NCI-H226 (cell line): ENCODE measurements around the gene AGBL1.
"Not testable (repeated sequence)": the region's sequence is repeated elsewhere in the genome, so short reads cannot be mapped to it uniquely, and the experiment has no call there.

ENCODE experiments used
- DNase-seq: peaks from one replicate; pipeline ENCODE4 v3.0.0-alpha.2; 2015

The AGBL1 gene

DNA sequence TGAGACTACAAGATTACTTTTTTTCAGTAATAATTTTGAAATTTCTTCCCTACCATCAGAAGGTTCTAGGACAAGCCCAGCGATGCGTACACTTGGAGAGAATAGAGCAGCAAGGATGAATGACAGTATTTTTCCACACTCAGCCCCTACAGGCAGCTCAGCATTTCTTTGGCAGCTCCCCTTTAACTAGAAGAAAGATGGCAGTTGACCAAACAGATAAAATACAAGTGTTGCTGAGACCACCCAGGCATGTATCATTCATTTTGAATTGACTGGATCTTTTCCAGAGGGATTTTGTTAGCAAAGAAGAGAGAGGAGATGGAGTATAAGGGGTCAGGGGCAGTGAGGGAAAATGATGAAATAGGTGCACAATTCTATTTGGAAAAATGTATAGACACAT lies 761.3 kb downstream of the AGBL1 start:
- DNase-seq = no peak

DNA sequence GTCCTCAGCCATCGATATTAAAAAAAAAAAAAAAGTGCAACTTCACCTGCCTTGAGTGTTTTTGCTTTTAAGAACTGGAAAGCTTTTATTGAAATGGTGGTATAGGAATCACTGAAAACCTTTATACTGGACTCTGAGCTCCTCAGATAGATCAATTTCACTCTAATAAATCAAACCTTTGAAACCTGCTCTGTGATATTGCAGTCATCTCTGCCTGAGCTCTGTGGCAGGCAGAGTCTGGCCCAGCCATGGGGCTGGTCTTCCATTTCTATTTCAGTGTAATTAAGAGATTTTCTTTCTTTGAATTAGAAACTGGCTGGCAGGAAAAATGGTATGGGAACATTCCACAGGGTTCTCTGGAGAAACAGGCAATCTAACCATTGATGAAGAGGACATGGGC lies 762.5 kb downstream of the AGBL1 start:
- DNase-seq = no peak

- no peak for DNase-seq
Observed at GRCh38 chr15:86846036-86846435, 766.4 kb downstream of the AGBL1 start.

GRCh38 chr15:86849136-86849535 lies 769.5 kb downstream of the AGBL1 start:
- no peak for DNase-seq

DNA sequence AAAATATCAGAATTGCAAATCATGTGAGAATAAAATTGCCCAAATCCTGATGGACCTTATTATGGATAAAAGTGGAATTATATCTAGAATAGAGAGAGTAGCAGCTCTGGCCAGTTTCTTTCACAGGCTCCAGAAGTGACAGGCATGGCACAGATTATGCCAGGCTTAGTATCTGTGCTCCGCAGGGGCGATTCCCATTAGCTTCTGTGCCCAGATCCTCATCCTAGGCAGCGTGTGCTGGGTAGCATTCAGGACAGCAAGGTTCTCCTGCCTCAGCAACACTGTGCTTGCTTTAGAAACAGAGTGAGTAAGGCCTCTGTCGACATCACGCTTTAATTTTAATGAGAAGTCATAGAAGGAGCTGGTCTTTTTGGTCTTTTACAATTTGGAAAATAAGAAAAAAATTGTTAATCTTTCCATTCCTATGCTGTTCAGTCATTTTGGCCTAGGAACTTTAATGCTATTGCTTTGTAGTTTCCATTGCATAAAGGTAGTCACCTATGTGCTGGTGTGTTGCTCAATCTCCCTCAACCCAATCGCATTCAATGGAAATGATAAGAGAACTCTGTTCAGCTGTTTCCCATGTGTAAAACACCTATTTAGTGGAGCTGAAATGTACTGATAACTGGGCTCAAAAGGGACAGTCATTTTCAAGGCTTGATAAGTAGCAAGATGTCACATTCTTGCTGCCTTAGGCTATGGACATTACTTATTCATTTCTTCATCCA lies 770.1 kb downstream of the AGBL1 start:
- DNase-seq = no peak

DNA sequence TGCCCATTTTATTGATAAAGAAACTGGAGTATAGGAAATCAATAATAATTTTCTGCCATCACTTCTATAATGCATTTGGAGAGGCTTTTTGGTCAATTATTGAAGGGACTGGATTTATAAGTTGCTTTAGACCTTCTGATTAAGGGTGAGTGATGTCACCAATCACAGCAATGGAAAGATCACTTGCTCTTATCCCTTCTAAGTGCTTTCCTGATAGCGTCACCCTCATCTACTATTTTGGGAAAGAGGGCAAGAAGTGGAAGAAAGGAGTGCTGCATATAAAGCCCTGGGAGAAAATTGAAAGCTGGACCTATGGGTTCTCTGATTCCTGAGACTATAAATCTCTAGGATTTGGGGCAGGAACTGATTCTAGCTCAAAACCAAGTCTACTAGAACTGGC lies 771.3 kb downstream of the AGBL1 start:
- DNase-seq = no peak

GRCh38 chr15:86852741-86853140 lies 773.1 kb downstream of the AGBL1 start:
- DNase-seq = no peak

DNA sequence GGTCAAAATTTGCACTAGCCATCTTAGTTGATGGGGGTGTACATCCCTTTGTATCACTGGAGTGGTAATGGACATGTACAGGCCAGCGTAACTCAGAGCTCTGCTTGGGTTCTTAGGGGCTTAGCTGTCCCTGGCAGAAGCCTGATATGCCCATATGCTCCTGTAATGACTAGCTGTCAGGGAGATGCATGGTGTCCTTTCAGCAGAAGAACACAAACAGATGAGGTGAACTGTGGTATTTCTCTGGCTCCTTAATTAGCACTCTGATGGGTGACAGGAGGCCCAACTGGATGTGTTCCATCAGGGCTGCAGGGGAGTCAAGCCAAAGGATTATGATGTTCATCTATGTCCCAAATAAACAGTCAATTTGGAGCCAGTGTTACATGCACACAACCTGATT lies 774.5 kb downstream of the AGBL1 start:
- DNase-seq = no peak

GRCh38 chr15:86855307-86856291 lies 775.9 kb downstream of the AGBL1 start:
- no peak for DNase-seq

DNA sequence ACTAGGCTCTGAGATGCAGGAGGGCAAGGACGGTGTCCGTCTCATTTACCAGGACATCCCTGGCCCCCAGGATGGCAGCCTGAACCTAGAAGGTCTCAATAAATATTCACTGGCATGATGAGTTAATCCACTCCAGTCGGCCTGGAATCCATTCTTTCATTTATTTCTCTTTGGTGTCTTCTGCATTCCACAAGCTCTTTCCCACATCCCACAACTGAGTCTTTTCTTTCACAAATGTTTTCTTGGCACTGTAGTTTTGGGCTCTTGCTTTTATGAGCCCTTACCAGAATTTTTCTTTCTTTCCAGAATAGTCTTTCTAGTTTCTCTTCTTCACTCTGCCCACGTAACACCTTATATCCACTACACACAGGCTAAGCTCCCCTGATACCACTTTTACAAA lies 778.0 kb downstream of the AGBL1 start:
- DNase-seq = no peak

DNA sequence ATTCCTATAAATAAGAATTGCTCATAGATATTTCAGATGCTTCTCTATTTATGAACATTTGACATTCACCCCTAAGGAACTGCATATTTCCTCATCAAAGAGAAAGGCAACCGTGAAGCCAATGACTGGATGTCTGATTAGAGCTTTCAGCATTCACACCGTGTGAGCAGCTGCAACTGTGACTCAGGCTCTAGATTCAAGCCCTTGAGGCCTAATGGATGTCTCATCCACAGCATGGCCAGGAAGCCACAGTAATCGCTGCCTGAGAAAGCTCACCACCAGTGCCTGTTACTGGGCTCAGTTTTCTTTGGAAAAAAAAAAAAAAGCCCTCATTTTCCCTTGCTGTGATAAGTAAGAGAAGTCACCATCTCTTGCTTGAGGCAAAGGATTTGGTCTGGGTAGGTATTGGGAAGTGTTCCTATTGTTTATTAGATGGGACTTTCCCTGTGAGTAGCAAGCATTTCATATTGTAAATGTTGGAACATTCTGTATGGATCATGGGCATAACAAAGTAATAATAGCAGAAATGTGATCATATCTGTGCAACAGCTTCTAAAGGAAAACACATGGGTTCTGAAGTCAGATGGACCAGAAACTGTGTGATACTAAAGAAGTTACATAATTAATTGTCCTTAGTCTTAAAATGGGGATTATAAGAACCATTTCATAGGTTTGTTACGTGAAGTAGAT lies 783.7 kb downstream of the AGBL1 start:
- peak; percentile 23 for DNase-seq

DNA sequence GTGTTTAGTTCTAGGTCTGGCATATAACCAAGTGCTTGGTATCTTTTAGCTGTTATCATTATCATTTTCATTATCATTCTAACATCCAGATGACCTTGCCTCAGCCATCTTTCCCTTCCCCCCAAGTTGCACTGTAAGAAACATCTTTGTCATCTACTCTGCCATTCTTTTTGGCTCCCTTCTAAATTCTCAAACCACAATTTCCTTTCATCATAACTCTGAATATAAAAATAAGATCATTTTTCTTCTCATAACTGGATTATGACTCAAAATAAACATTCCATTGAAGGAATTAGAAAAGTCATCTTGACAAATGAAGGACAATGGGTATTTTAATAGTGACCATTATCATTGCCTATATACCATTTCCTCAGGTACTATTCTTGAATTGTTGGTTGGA lies 786.2 kb downstream of the AGBL1 start:
- DNase-seq = no peak

GRCh38 chr15:86870846-86871245 lies 791.2 kb downstream of the AGBL1 start:
- DNase-seq = no peak

DNA sequence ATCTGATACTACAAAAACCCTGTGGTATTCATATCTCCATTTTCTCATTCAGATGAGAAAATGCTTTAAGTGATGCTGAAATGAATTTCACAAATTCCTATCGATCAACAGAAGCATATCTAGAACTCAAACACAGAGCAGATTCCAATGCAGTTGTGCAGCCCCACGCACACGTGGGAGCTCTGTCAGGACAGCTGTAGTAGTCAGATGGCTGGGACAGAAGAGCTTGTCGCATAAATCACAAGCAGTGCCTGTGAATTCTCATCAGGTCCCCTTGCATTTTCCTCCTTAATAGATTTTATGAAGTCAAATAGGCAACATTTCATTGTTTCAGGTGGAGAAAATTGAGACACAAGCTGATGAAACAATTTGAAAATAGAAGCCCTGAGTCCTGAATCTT lies 792.3 kb downstream of the AGBL1 start:
- DNase-seq = no peak

GRCh38 chr15:86872782-86873181 lies 793.1 kb downstream of the AGBL1 start:
- DNase-seq = no peak

DNA sequence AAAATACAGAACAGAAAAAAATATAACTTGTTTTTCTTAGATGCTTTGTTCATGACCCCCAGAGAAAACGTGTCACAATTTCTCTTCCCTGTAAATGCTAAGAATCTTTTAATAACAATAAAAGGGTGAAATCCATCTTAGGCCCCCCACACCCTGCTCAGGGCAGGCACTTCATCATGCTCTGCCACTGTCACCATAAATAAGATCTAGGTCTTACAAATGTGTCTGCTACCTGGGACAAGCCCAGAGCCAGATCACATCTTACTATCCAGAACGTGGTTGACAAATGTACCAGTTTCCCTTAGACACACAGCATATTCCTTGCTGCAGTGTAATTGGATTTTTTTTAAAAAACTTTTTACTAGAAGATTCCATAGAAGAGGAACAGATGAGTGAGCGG lies 795.4 kb downstream of the AGBL1 start:
- no peak for DNase-seq

- DNase-seq = no peak
Observed at GRCh38 chr15:86876387-86876944, 796.8 kb downstream of the AGBL1 start.

DNA sequence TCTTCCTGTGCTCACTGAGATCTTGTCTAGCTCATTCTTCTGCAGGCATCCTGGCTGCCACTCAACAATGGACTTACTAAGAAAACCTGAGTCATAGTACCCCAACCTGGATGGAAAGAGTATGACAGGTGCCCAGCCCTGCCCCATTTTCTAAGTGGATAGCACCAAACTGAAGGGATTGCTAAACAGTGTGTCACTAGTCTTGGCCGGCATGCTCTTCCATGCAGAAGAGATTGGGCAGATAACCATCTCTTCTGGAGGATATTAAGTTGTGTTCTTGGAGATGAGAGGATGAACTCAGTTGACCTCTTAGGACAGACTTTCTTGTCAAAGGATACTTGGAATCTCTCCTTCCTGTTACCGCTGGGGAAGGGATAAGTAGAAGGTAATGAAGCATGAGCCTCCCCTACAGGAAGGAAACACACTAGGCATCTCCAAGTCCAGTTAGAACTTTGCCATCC lies 797.5 kb downstream of the AGBL1 start:
- DNase-seq = no peak

- DNase-seq = not testable (repeated sequence)
Observed at GRCh38 chr15:86878844-86879243, 799.2 kb downstream of the AGBL1 start.

- DNase-seq = no peak
Observed at GRCh38 chr15:86879250-86880229, 799.9 kb downstream of the AGBL1 start.

GRCh38 chr15:86885616-86886015 lies 805.9 kb downstream of the AGBL1 start:
- no peak for DNase-seq
